Effector CD4-positive, alpha-beta T cell (primary cell): ENCODE data around the gene MCF2L2.

Experiments
- DNase-seq: peaks from one replicate; pipeline ENCODE4 v3.0.0-alpha.2; 2020

Gene MCF2L2

GRCh38 chr3:183318877-183319276 lies 109.5 kb downstream of the MCF2L2 start:
- no peak for DNase-seq

- DNase-seq: no peak
Observed at GRCh38 chr3:183317886-183318865, 110.2 kb downstream of the MCF2L2 start.

GRCh38 chr3:183317271-183317670 lies 111.1 kb downstream of the MCF2L2 start:
- no peak for DNase-seq

GRCh38 chr3:183315739-183316138 lies 112.7 kb downstream of the MCF2L2 start:
- no peak for DNase-seq

GRCh38 chr3:183313764-183314163 lies 114.7 kb downstream of the MCF2L2 start:
- no peak for DNase-seq

GRCh38 chr3:183313351-183313750 lies 115.1 kb downstream of the MCF2L2 start:
- DNase-seq: no peak

GRCh38 chr3:183312433-183312832 lies 116.0 kb downstream of the MCF2L2 start:
- no peak for DNase-seq

- no peak for DNase-seq
Observed at GRCh38 chr3:183310936-183311335, 117.5 kb downstream of the MCF2L2 start.

- no peak for DNase-seq
Observed at GRCh38 chr3:183309276-183309675, 119.1 kb downstream of the MCF2L2 start.

- DNase-seq: no peak
Observed at GRCh38 chr3:183308751-183309150, 119.7 kb downstream of the MCF2L2 start.

- DNase-seq: no peak
Observed at GRCh38 chr3:183307749-183308148, 120.7 kb downstream of the MCF2L2 start.

GRCh38 chr3:183306798-183307671 lies 121.4 kb downstream of the MCF2L2 start:
- DNase-seq: no peak

- DNase-seq: no peak
Observed at GRCh38 chr3:183303690-183304089, 124.7 kb downstream of the MCF2L2 start.

GRCh38 chr3:183301937-183302580 lies 126.4 kb downstream of the MCF2L2 start:
- no peak for DNase-seq

- DNase-seq: no peak
Observed at GRCh38 chr3:183300996-183301562, 127.3 kb downstream of the MCF2L2 start.

GRCh38 chr3:183299976-183300375 lies 128.4 kb downstream of the MCF2L2 start:
- no peak for DNase-seq

- no peak for DNase-seq
Observed at GRCh38 chr3:183298701-183299153, 129.7 kb downstream of the MCF2L2 start.

- DNase-seq: no peak
Observed at GRCh38 chr3:183296944-183297343, 131.5 kb downstream of the MCF2L2 start.

GRCh38 chr3:183295211-183295610 lies 133.2 kb downstream of the MCF2L2 start:
- DNase-seq: no peak

- DNase-seq: no peak
Observed at GRCh38 chr3:183293966-183294365, 134.5 kb downstream of the MCF2L2 start.

GRCh38 chr3:183291497-183292031 lies 136.9 kb downstream of the MCF2L2 start:
- no peak for DNase-seq

- DNase-seq: no peak
Observed at GRCh38 chr3:183290216-183290615, 138.2 kb downstream of the MCF2L2 start.
